ENCODE results near the gene HCN1.

GRCh38 chr5:45260292-45260691 is 435.9 kb downstream of the HCN1 start:
- TF ChIP-seq CTCF (IDR thresholded peaks at IDR 0.05; ENCODE audit: low read depth, low read length, poor library complexity, severe bottlenecking) (no peak), EZH2phosphoT487 (IDR thresholded peaks at IDR 0.05; ENCODE audit: borderline replicate concordance, low read length) (no peak)
